Measurements from ENCODE around the gene FSTL4.
A peak's percentile ranks its signal among the peaks of the same experiment; 100 is the strongest.

The FSTL4 gene

GRCh38 chr5:133241179-133242092 lies 370.9 kb downstream of the FSTL4 start:
- DNase-seq (ENCODE audit: low read depth) = no peak

GRCh38 chr5:133240425-133241091 lies 371.8 kb downstream of the FSTL4 start:
- DNase-seq (ENCODE audit: low read depth) = peak; percentile 96

- no peak for DNase-seq (ENCODE audit: low read depth)
Observed at GRCh38 chr5:133238426-133239205, 373.7 kb downstream of the FSTL4 start.

- DNase-seq (ENCODE audit: low read depth) = no peak
Observed at GRCh38 chr5:133236976-133237375, 375.4 kb downstream of the FSTL4 start.

GRCh38 chr5:133236541-133236951 lies 375.8 kb downstream of the FSTL4 start:
- DNase-seq (ENCODE audit: low read depth) = no peak

GRCh38 chr5:133235696-133236426 lies 376.5 kb downstream of the FSTL4 start:
- no peak for DNase-seq (ENCODE audit: low read depth)

- DNase-seq (ENCODE audit: low read depth) = no peak
Observed at GRCh38 chr5:133234911-133235310, 377.4 kb downstream of the FSTL4 start.

GRCh38 chr5:133234273-133234672 lies 378.1 kb downstream of the FSTL4 start:
- no peak for DNase-seq (ENCODE audit: low read depth)

GRCh38 chr5:133233616-133234015 lies 378.7 kb downstream of the FSTL4 start:
- no peak for DNase-seq (ENCODE audit: low read depth)

- DNase-seq (ENCODE audit: low read depth) = no peak
Observed at GRCh38 chr5:133232911-133233310, 379.4 kb downstream of the FSTL4 start.

- DNase-seq (ENCODE audit: low read depth) = no peak
Observed at GRCh38 chr5:133232435-133232834, 379.9 kb downstream of the FSTL4 start.

GRCh38 chr5:133232011-133232410 lies 380.3 kb downstream of the FSTL4 start:
- DNase-seq (ENCODE audit: low read depth) = no peak

- DNase-seq (ENCODE audit: low read depth) = no peak
Observed at GRCh38 chr5:133230823-133231578, 381.3 kb downstream of the FSTL4 start.

GRCh38 chr5:133229931-133230664 lies 382.2 kb downstream of the FSTL4 start:
- DNase-seq (ENCODE audit: low read depth) = no peak

GRCh38 chr5:133228316-133228715 lies 384.0 kb downstream of the FSTL4 start:
- DNase-seq (ENCODE audit: low read depth) = no peak

GRCh38 chr5:133227897-133228296 lies 384.4 kb downstream of the FSTL4 start:
- no peak for DNase-seq (ENCODE audit: low read depth)

- DNase-seq (ENCODE audit: low read depth) = no peak
Observed at GRCh38 chr5:133227082-133227481, 385.3 kb downstream of the FSTL4 start.

GRCh38 chr5:133226186-133226585 lies 386.2 kb downstream of the FSTL4 start:
- no peak for DNase-seq (ENCODE audit: low read depth)

- DNase-seq (ENCODE audit: low read depth) = no peak
Observed at GRCh38 chr5:133225671-133226152, 386.6 kb downstream of the FSTL4 start.

- DNase-seq (ENCODE audit: low read depth) = no peak
Observed at GRCh38 chr5:133222979-133223378, 389.4 kb downstream of the FSTL4 start.
